HG03354 (cell line): Measurements from ENCODE around the gene MAP3K15.

ENCODE experiments used
- ATAC-seq: cut with Tn5 transposase; IDR thresholded peaks from one replicate; pipeline ENCODE4 v1.9.1; 2021; ENCODE audit warnings: mild to moderate bottlenecking; ENCODE audit not compliant: unreplicated experiment, poor library complexity, severe bottlenecking

MAP3K15 gene

GRCh38 chrX:19358521-19358920 is 156.8 kb downstream of the MAP3K15 start:
- no peak for ATAC-seq

- ATAC-seq, result no peak
Observed at GRCh38 chrX:19354625-19355024, 160.7 kb downstream of the MAP3K15 start.

- peak; percentile 96 for ATAC-seq
Observed at GRCh38 chrX:19350941-19351384, 164.3 kb downstream of the MAP3K15 start.

- no peak for ATAC-seq
Observed at GRCh38 chrX:19349264-19349663, 166.0 kb downstream of the MAP3K15 start.

- no peak for ATAC-seq
Observed at GRCh38 chrX:19347916-19348315, 167.4 kb downstream of the MAP3K15 start.

- ATAC-seq, result no peak
Observed at GRCh38 chrX:19344661-19345060, 170.6 kb downstream of the MAP3K15 start.

GRCh38 chrX:19343535-19344408 is 171.5 kb downstream of the MAP3K15 start, which contains the start of gene PDHA1:
Gene PDHA1 (plus strand): TSS chrX:19343927. CDS start chrX:19344038, 111 bp downstream.
- peak; percentile 98 for ATAC-seq

GRCh38 chrX:19343085-19343534 is 172.2 kb downstream of the MAP3K15 start:
- no peak for ATAC-seq

GRCh38 chrX:19342331-19342906 is 172.9 kb downstream of the MAP3K15 start:
- no peak for ATAC-seq

GRCh38 chrX:19334945-19335626 is 180.2 kb downstream of the MAP3K15 start:
- no peak for ATAC-seq

GRCh38 chrX:19332983-19333382 is 182.3 kb downstream of the MAP3K15 start:
- ATAC-seq, result no peak

- ATAC-seq, result no peak
Observed at GRCh38 chrX:19331831-19332230, 183.5 kb downstream of the MAP3K15 start.

- no peak for ATAC-seq
Observed at GRCh38 chrX:19326567-19326966, 188.7 kb downstream of the MAP3K15 start.
